Left lung (tissue), 10 donors: Measurements from ENCODE around the gene PRR7. TPM values are rescaled to one million over a fixed set of nuclear protein-coding genes. Genes with fewer than 3 reads are reported as not detected.

Experiments used
- ATAC-seq: fragments of 200-7000 bp; cut with Tn5 transposase; one replicate; pipeline ENCODE4 v1.9.1; 2020; ENCODE audit warnings: moderate library complexity
- DNase-seq, 4 donors: peaks; one replicate each; pipeline ENCODE4 v3.0.0-alpha.2; 2013 to 2020
- H3K27ac ChIP-seq, 2 donors: fragments of 200-600 bp; sonication (generic) in 1 of 2; one replicate each; pipeline versions ENCODE4 v1.5.0 to v1.8.0; 2020 to 2021
- H3K27me3 ChIP-seq, 2 donors: fragments of 200-600 bp; sonication (generic) in 1 of 2; one replicate each; pipeline versions ENCODE4 v1.5.0 to v1.8.0; 2020 to 2021
- H3K36me3 ChIP-seq, 2 donors: fragments of 200-600 bp; sonication (generic) in 1 of 2; one replicate each; pipeline versions ENCODE4 v1.5.0 to v1.8.0; 2020 to 2021
- H3K4me1 ChIP-seq, 2 donors: fragments of 200-600 bp; one replicate each; pipeline ENCODE4 v1.8.0; 2021
- H3K4me3 ChIP-seq, 2 donors: fragments of 200-600 bp; sonication (generic) in 1 of 2; one replicate each; pipeline versions ENCODE4 v1.5.0 to v1.8.0; 2020 to 2021; ENCODE audit warnings: mild to moderate bottlenecking in 1 of 2
- H3K9me3 ChIP-seq, 2 donors: fragments of 200-600 bp; sonication (generic) in 1 of 2; one replicate each; pipeline versions ENCODE4 v1.5.0 to v1.8.0; 2020 to 2021
- CTCF ChIP-seq, 2 donors: fragments of 200-600 bp; sonication (generic) in 1 of 2; IDR thresholded peaks; one replicate each; pipeline versions ENCODE4 v1.5.0 to v1.8.0; 2021; ENCODE audit warnings: antibody characterized with exemption in 2 of 2
- intact Hi-C, 2 donors: fragments of 100-400 bp; cut with DNase I; formaldehyde crosslinking; loops; one replicate each; pipeline versions ENCODE4 v1.11.2 to v1.14.2; 2022
- polyA plus RNA-seq, 6 donors: library from polyadenylated mRNA; unstranded; fragments of 120-200 nt; gene quantifications; one replicate each; pipeline ENCODE4 v1.2.1, GENCODE V29; 2013; ENCODE audit not compliant: insufficient read length in 6 of 6
- total RNA-seq, 2 donors: library from RNA; stranded (reverse); fragmentation: NEBNext Ultra II Directional; extraction: Animal tissue kit (Norgen Biotek cat#: 25700); gene quantifications; one replicate each; pipeline ENCODE4 v1.2.1, GENCODE V29; 2021
- donor health status: DM: no; HTN: yes; CAD: no.
- donor health status: DM: no; HTN: no; CAD: no.

The PRR7 gene
- total and polyA plus RNA-seq, 8 donors = 0.30 to 4.1 (median 1.0) TPM

- Histone ChIP-seq H3K27ac (no peak overlapping the region), H3K36me3 (peaks cover 0 to 8% of the 10 kb centered on the region in 2 donors), H3K9me3 (no peaks in the 10 kb centered on the region), H3K4me1 (peaks cover 11 to 24% of the 10 kb centered on the region in 2 donors), H3K4me3 (peak overlapping the region; percentile 53 to 60), H3K27me3 (peaks cover 0 to 33% of the 10 kb centered on the region in 2 donors)
- DNase-seq (peak in 1 of 4 donors; percentile 77), ATAC-seq (no peak)
- no peak for TF ChIP-seq CTCF (IDR thresholded peaks at IDR 0.05)
- intact Hi-C loops = no loop called here
Observed at GRCh38 chr5:177471610-177472356, 25.2 kb downstream of the PRR7 start.

DNA sequence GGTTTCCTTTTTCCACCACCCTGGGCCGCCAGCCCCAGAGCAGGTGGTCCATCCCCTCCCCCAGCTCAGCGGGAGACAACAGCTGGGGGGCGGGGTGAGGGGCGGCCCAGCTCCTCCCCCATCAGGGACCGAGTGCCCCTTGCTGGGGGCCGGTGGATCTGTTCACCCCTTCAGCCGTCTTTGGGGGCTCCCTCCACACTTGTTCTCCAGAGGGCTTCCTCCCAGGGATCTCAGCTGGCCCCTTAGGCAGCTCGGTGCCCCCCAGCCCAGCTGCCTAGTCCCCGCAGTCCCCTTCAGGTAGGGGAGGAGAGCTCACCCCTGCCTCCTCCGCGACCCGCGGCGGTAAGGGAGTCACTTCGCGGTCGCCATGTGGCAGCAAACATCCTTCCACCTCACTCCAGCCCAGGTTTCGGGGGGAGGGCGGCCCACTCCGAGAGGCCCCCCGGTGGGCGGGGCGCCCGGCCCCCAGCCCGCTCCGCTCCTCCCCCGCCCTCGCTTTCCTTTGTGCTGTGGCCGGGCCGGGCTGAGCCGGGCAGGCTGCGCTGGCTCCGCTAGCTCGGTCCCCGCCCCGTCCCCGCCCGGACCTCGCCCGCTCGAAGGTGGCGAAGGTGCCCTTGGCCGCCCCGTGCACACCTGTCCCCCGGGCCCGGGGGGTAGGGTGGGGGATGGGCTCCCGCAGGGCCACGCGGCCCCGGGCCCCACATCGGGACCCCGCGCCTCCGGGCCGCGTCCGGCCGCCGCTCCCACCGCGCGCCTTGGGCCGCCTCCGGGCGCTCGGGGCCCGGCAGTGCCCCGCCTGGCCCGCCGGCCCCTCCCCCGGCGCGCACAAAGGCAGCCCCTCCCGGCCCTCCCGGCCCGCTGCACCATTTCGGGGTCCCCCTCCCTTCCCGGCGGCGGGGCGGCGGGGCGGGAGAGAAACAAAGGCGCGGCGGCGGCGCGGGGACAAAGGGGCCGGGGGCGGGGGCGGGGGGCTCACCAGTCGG lies 26.1 kb downstream of the PRR7 start:
- Histone ChIP-seq H3K9me3 (no peaks in the 10 kb centered on the region), H3K27ac (peak overlapping the region; percentile 45 to 73), H3K4me1 (peaks cover 11 to 27% of the 10 kb centered on the region in 2 donors), H3K27me3 (peaks cover 0 to 33% of the 10 kb centered on the region in 2 donors), H3K36me3 (no peaks in the 10 kb centered on the region), H3K4me3 (peak overlapping the region; percentile 53 to 60)
- peak in 2 of 4 donors; percentile 55 to 86 for DNase-seq
- intact Hi-C loops = no loop called here
- TF ChIP-seq CTCF (IDR thresholded peaks at IDR 0.05) = no peak
- peak; percentile 43 for ATAC-seq

DNA sequence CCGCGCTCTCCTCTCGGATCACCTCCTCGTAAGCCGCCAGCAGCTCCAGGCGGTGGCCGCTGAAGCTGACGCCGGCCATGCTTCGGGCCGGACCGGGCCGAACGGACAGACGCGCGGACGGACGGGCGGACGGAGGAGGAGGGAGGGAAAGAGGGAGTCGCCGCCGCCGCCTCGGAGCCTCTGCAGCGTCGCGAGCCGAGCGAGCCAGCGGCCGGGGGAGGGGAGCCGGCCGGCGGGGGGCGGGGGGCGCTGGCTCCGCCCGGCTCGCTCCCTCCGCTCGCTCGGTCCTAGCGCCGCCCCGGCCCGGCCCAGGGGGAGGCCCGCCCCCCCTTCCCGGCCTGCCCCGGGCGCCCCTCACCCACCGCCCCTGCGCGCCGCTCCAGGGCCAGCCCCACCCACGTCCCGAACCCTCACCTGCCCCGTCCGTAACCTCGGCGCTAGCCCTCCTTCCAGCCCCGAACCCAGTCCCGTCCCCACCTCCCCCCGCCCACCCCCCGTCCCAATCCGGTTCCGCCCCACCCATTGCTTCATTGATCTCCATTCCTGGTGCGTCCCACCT lies 26.9 kb downstream of the PRR7 start, which contains the start of gene DBN1:
DBN1 (minus strand) TSS at position 192 of the 559 bp plus-strand sequence; CDS start at position 79, 113 bp downstream.
- H3K36me3 ChIP-seq = no peaks in the 10 kb centered on the region
- peak within 1 kb of the TSS; percentile 53 to 60 for H3K4me3 ChIP-seq
- no peaks in the 10 kb centered on the region for H3K9me3 ChIP-seq
- intact Hi-C loops = no loop called here
- H3K27ac ChIP-seq = peak within 1 kb of the TSS; percentile 45 to 73
- peaks cover 14 to 35% of the 10 kb centered on the region in 2 donors for H3K4me1 ChIP-seq
- TF ChIP-seq CTCF (IDR thresholded peaks at IDR 0.05) = no peak
- peak in 2 of 4 donors; percentile 66 to 87 for DNase-seq
- peak; percentile 68 for ATAC-seq
- H3K27me3 ChIP-seq = peaks cover 0 to 33% of the 10 kb centered on the region in 2 donors

DNA sequence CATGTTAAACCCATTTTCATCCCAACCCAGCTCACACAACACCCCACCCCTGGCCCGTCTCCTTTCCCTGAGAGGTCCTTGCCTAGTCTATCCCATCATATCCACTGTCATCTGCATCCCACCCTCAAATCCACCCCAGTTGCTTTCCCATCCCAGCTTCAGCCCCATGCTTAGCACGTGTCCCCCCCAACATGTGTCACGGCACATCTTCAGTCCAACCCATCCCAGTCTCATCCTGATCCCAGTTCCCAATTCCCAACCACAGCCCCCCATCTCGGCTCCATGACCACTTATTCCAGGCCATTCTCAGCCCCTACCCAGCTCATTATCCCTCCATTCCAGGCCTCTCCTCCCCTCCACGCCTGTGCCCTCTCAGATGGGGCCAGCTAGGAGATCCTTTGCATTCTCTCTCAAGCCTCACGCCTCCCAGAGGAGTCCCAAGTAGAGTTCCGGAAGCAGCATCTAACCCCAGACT lies 27.4 kb downstream of the PRR7 start:
- peaks cover 19 to 40% of the 10 kb centered on the region in 2 donors for H3K4me1 ChIP-seq
- no peak for TF ChIP-seq CTCF (IDR thresholded peaks at IDR 0.05)
- no peak for ATAC-seq
- H3K4me3 ChIP-seq = no peak overlapping the region
- H3K9me3 ChIP-seq = no peaks in the 10 kb centered on the region
- no peaks in the 10 kb centered on the region for H3K36me3 ChIP-seq
- no peak for DNase-seq
- H3K27ac ChIP-seq = no peak overlapping the region
- H3K27me3 ChIP-seq = peaks cover 0 to 33% of the 10 kb centered on the region in 2 donors
- intact Hi-C loops = no loop called here
